Measurements from ENCODE around the gene HIRA.
"Not testable (repeated sequence)": the region's sequence is repeated elsewhere in the genome, so short reads cannot be mapped to it uniquely, and the experiment has no call there.

- TF ChIP-seq CTCF (IDR thresholded peaks at IDR 0.05); SIN3A (IDR thresholded peaks at IDR 0.05; ENCODE audit: borderline replicate concordance, insufficient read depth, low read depth, low read length); REST (IDR thresholded peaks at IDR 0.05; ENCODE audit: insufficient read depth in 1 of 2, low read depth in 2 of 2, low read length in 1 of 2); POLR2AphosphoS5 (IDR thresholded peaks at IDR 0.05; ENCODE audit: low read depth, low read length): not testable (repeated sequence)
Observed at GRCh38 chr22:19320136-19320535, 111.4 kb downstream of the HIRA start.
